ENCODE measurements around the gene RMI2.

DNA sequence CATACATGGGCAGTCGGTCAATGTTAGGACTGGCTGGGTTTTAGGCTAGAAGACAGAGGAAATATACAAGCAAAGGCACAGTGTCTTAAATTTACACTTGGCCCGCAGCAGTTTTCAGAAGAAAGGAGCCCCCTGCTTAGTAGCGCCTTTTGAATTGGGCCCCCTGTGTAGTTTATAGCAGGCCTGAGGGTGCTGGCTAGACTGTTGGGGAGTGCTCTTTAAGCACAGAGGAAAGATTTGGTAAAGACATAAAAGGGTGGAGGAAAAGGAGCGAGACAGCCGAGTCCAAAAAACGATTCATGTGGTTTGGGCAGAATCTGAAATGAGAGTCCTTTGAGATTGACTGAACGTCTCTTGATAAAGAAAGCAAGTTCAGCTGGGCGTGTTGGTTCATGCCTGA lies 10.6 kb downstream of the RMI2 start:
- TF ChIP-seq CTCF (IDR thresholded peaks at IDR 0.05; ENCODE audit: insufficient read depth, low read length, poor library complexity, severe bottlenecking) (no peak), EZH2phosphoT487 (conservative IDR thresholded peaks at IDR 0.05; ENCODE audit: low read length) (no peak)

Measured in SU-DHL-6 (cell line).